B cell (primary cell): Measurements from ENCODE around the gene TMEM255B.

Source experiments
- EZH2 ChIP-seq: IDR thresholded peaks from 2 replicates; pipeline ENCODE4 v1.6.1; 2012; ENCODE audit warnings: borderline replicate concordance, low read depth, mild to moderate bottlenecking, moderate library complexity, low read length; ENCODE audit not compliant: insufficient read depth, poor library complexity, severe bottlenecking
- TF ChIP-seq, protein P1 (sequence below): fragments of 200-600 bp; IDR thresholded peaks from one replicate; pipeline ENCODE4 v1.8.0; 2022; ENCODE audit warnings: antibody characterized with exemption, mild to moderate bottlenecking

DNA sequence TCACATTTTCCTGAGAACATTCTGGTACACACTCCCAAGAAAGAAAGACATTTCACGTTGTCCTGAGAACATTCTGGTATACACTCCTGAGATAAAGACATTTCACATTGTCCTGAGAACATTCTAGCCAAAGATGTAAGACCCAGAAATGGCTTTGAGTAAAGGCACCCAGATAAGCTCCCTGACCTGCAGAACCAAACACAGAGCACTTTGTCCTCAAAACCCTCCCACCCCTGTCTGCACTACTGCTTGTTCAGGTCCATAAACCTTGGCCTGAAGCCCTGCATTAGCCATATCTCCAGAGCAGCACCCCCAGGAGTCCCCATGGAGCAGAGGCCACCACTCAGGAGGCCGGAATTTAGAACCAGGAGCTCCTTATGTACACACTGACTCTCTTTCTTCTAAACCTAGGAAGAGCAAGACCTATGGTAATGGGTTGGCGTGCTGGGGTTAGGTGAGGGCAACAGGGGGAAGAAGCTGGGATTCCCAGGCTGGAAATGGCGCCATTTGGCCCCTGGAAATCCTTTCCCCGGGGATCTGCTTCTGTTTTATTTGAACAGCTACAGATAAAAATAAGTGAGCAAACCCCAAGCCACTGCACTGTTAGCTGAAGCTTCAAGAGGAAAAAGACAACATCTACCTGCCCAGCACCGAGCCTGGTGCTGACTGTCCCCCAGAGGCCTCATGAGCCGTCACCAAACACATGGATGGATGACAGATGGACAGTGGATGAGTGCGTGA is 91.1 kb downstream of the TMEM255B start:
- TF ChIP-seq, protein P1, sequence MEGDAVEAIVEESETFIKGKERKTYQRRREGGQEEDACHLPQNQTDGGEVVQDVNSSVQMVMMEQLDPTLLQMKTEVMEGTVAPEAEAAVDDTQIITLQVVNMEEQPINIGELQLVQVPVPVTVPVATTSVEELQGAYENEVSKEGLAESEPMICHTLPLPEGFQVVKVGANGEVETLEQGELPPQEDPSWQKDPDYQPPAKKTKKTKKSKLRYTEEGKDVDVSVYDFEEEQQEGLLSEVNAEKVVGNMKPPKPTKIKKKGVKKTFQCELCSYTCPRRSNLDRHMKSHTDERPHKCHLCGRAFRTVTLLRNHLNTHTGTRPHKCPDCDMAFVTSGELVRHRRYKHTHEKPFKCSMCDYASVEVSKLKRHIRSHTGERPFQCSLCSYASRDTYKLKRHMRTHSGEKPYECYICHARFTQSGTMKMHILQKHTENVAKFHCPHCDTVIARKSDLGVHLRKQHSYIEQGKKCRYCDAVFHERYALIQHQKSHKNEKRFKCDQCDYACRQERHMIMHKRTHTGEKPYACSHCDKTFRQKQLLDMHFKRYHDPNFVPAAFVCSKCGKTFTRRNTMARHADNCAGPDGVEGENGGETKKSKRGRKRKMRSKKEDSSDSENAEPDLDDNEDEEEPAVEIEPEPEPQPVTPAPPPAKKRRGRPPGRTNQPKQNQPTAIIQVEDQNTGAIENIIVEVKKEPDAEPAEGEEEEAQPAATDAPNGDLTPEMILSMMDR: no peak
- TF ChIP-seq EZH2: no peak
